MCF 10A (cell line): ENCODE results near the gene LARP4B. TPM values are rescaled to one million over a fixed set of nuclear protein-coding genes. Genes with fewer than 3 reads are reported as not detected.

ENCODE experiments used
- BruUV-seq: library from RNA; stranded (reverse); fragments of 400-500 nt; replicated peaks from 2 replicates; lab custom pipeline; 2021; lab: Mats Ljungman, UMichigan
- CTCF ChIA-PET: fragments of 300-600 bp; sonication (Branson Sonifier 250); formaldehyde crosslinking; extraction: SDS; loops from one replicate; lab custom pipeline; 2021; ENCODE audit warnings: antibody characterized with exemption, inconsistent platforms; lab: Yijun Ruan, JAX
- POLR2A ChIA-PET: fragments of 300-600, 350-650 bp; sonication (Branson Sonifier 250); formaldehyde crosslinking; extraction: SDS; loops from one replicate; lab custom pipeline; 2020; ENCODE audit warnings: antibody characterized with exemption, inconsistent platforms; lab: Yijun Ruan, JAX
- DNase-seq: peaks from one replicate; pipeline ENCODE4 v3.0.0-alpha.2; 2018; ENCODE audit not compliant: unreplicated experiment
- H3K27ac Mint-ChIP-seq: one replicate; pipeline ENCODE4 v1.8.0; 2022; ENCODE audit warnings: mild to moderate bottlenecking, low read depth, mixed read lengths; ENCODE audit not compliant: unreplicated experiment
- H3K27me3 Mint-ChIP-seq: one replicate; pipeline ENCODE4 v1.8.0; 2022; ENCODE audit warnings: mixed read lengths; ENCODE audit not compliant: insufficient read depth, unreplicated experiment
- H3K36me3 Mint-ChIP-seq: one replicate; pipeline ENCODE4 v1.8.0; 2022; ENCODE audit warnings: mild to moderate bottlenecking, moderate library complexity, mixed read lengths; ENCODE audit not compliant: insufficient read depth, unreplicated experiment
- H3K4me1 Mint-ChIP-seq: one replicate; pipeline ENCODE4 v1.8.0; 2022; ENCODE audit warnings: mixed read lengths; ENCODE audit not compliant: insufficient read depth, unreplicated experiment
- H3K4me3 Mint-ChIP-seq: one replicate; pipeline ENCODE4 v1.8.0; 2022; ENCODE audit warnings: mild to moderate bottlenecking, moderate library complexity, mixed read lengths; ENCODE audit not compliant: unreplicated experiment
- H3K9me3 Mint-ChIP-seq: one replicate; pipeline ENCODE4 v1.8.0; 2022; ENCODE audit warnings: mixed read lengths; ENCODE audit not compliant: unreplicated experiment
- intact Hi-C: fragments of 100-400 bp; cut with micrococcal nuclease; formaldehyde crosslinking; loops from 2 replicates; pipeline ENCODE4 v1.14.1; 2022
- total RNA-seq: library from RNA; stranded (reverse); gene quantifications from 2 replicates; pipeline ENCODE4 v1.2.3, GENCODE V29; 2022
- TF ChIP-seq, protein P1 (sequence below): fragments of 200-600 bp; IDR thresholded peaks from one replicate; pipeline ENCODE4 v1.8.0; 2022; ENCODE audit warnings: antibody characterized with exemption, mild to moderate bottlenecking; ENCODE audit not compliant: unreplicated experiment

The LARP4B gene
- total RNA-seq, 1 experiment from 2014 or later = 131 TPM

DNA sequence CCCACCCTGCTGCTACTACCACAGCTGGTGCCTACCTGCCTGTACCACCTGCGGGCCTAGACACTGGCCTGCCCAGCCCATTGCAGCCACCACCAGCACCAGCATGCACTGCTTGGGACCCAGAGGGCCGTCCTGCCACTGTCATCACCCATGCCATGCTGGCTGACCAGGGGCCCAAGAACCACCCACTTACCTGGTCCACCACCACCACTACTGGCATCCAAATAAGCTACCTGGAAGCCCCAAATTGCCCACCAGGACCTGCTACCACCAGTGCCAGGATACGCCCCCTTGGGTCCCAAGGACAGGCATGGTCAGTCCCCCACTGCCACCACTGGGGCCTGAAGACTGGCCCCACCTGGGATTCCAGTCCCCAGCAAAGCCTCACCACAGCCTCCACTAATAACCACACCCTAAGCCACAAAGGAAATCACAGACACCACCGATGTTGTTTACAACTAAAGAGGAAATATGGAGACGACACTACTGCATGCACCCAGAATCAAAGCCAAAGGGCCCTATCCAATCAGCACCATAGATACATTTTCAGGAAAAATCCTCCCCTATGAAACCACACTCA, 171.5 kb downstream of the LARP4B start:
- ChIA-PET CTCF (no interaction called here), POLR2A (interaction anchor here (0.6 kb wide), 1 partner anchor 82 kb away, joined by 3 read pairs; no protein-coding TSS in a partner anchor)
- Mint-ChIP-seq H3K36me3 (peaks cover 6% of the 10 kb centered on the region), H3K27ac (no peak overlapping the region), H3K9me3 (peaks cover 39% of the 10 kb centered on the region), H3K27me3 (peaks cover 58% of the 10 kb centered on the region), H3K4me3 (no peak overlapping the region), H3K4me1 (no peaks in the 10 kb centered on the region)
- DNase-seq = no peak
- TF ChIP-seq, protein P1, sequence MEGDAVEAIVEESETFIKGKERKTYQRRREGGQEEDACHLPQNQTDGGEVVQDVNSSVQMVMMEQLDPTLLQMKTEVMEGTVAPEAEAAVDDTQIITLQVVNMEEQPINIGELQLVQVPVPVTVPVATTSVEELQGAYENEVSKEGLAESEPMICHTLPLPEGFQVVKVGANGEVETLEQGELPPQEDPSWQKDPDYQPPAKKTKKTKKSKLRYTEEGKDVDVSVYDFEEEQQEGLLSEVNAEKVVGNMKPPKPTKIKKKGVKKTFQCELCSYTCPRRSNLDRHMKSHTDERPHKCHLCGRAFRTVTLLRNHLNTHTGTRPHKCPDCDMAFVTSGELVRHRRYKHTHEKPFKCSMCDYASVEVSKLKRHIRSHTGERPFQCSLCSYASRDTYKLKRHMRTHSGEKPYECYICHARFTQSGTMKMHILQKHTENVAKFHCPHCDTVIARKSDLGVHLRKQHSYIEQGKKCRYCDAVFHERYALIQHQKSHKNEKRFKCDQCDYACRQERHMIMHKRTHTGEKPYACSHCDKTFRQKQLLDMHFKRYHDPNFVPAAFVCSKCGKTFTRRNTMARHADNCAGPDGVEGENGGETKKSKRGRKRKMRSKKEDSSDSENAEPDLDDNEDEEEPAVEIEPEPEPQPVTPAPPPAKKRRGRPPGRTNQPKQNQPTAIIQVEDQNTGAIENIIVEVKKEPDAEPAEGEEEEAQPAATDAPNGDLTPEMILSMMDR = no peak
- intact Hi-C loops = no loop called here
- no TSS peak for BruUV-seq

Other genes with a start within 250 kb of the LARP4B start
- 0.34 and 0.37 TPM in 2 replicates for gene DIP2C, start 242.0 kb downstream of the LARP4B start, total RNA-seq
- 138 and 142 TPM in 2 replicates for gene GTPBP4, start 56.7 kb upstream of the LARP4B start, total RNA-seq
- not detected in 2 replicates for gene IDI2, start 94.2 kb upstream of the LARP4B start, total RNA-seq
- 22.2 and 25.1 TPM in 2 replicates for gene IDI1, start 117.4 kb upstream of the LARP4B start, total RNA-seq
- 14.2 and 18.2 TPM in 2 replicates for gene WDR37, start 124.7 kb upstream of the LARP4B start, total RNA-seq